OCI-M2 (cell line): ENCODE measurements around the gene RDX.
"Not testable (repeated sequence)": the region's sequence is repeated elsewhere in the genome, so short reads cannot be mapped to it uniquely, and the experiment has no call there.

Experiments
- DNase-seq: peaks from one replicate; lab custom pipeline; 2025; ENCODE audit not compliant: unreplicated experiment; lab: John Stamatoyannopoulos, UW

RDX gene

DNA sequence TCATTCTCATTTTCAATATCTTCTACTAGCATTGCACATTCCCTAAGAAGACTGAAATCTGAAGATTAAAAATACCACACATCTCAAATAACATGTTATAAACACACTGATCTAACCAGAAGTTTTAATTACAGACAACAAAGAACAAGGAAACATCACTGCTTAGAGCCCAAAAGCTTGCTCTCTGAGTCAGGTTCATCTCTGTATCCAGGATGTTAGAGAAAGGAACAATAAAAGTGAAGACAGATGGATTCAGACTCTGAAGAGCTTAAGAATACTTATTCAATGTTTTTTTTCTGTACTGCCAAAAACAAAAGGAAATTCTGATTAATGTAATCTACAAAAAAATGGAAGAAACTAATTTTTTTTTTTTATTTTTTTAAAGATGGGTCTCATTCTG, 16.5 kb downstream of the RDX start:
- no peak for DNase-seq

DNA sequence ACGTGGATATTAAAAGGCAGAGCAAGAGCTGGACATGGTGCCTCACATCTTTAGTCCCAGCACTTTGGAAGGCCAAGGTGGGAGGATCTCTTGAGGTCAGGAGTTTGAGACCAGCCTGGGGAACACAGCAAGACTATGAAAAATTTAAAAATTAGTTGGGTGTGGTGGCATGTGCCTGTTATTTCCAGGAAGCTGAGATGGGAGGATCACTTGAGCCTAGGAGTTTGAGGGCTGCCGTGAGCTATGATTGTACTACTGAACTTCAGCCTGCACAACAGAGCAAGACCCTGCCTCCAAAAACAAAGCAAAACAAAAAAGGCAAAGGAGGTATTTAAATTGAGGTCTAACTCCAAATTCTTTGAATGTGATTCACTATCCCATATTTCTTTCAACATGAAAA, 23.5 kb downstream of the RDX start:
- DNase-seq, result no peak

DNA sequence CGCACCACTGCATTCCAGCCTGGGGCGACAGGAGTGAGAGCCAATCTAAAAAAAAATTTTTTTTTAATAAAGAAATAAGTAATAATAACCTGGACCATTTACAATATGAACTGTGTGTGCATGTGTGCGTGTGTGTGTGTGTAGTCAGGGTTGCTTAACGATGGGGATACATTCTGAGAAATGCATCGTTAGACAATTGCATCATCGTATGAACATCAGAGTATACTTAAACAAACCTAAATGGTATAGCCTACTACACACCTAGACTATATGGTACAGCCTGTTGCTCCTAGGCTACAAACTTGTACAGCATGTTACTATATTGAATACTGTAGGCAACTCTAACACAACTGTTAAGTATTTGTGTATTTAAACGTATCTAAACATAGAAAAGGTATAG, 26.4 kb downstream of the RDX start:
- no peak for DNase-seq

DNA sequence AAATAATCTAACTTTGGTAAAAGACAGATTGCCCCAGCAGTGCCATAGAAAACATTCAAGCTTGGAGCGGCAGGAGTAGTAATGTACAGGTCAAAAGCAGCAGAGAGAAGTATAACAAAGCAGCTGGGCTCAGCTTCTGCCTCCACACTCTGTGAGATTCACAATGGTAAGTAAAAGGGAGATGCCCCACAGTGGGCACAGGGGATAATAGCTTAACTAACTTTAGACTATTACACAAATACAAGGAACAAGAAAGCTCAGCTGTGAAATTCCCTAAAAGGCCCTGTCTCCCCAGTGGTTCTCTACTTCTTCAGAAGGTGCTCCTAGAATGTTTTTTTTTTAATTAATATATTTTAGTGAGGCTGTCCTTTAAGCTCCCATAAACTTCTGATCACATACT, 28.0 kb downstream of the RDX start:
- no peak for DNase-seq

DNA sequence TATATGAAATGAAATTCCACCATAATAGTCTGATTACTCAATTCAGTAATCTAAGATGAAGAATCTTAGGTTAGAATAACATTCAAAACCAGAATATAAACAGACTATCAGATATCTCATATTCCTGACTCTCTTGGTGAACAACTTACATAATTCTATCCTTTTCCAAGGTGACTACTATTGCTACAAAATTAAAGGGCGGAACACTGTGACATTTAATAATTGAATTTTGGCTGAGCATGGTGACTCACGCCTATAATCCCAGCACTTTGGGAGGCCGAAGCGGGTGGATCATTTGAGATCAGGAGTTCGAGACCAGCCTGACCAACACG, 34.4 kb downstream of the RDX start:
- DNase-seq, result no peak

DNA sequence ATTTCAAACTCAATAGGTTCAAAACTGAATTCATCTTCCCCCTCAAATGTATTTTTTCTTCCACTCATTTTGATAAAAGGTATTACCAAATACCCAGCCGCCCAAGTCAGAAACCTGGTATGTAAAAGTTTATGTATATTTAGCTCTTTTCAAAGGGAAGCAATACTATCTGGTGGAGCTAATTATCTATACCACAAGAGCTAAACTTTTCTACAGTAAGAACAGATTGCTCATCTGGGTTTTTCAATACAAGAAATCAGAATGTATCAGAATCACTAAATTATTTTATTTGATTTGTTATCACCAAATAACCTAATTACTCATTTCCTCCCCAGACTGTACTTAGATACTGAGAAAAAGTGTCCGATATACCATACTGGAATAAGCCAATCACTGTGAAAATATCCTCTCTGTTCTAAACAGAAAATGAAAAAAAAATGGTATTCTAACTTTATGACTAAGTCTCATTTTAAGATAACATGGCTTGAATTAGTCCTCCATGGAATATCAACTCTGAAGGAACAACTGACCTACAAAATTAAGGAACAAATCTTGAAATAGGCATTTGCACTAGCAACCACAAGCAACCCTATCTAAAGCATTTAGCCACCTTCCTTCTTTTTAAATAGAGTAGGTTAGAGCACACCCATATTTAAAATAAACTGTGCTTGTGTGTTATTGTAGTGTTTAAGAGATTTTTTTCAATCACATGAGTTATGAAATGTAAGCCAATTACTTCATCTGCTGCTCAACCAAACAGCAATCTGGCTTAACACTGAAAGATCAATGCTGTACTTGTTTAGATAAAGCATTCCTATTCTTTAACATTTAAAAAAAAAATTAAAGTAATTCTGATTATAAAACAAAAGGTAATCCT, 35.0 kb downstream of the RDX start:
- no peak for DNase-seq

DNA sequence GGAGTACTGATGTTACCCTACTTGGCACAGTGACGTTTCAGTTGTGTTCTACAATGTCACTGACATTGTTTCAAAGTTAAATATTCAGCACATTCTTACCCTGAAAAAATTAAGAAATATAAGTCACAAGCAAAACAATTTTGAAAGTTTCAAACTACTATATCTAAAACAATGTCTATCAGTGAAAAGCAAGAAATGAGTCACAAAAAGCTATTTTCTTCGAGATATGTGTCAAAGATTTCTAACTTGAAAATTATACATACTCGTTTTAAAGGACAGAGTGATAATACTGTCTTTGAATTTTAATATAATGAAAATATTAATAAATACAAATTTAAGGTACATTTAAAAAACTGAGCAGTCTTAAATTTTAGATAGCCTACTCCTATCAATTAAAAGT, 42.9 kb downstream of the RDX start:
- no peak for DNase-seq

DNA sequence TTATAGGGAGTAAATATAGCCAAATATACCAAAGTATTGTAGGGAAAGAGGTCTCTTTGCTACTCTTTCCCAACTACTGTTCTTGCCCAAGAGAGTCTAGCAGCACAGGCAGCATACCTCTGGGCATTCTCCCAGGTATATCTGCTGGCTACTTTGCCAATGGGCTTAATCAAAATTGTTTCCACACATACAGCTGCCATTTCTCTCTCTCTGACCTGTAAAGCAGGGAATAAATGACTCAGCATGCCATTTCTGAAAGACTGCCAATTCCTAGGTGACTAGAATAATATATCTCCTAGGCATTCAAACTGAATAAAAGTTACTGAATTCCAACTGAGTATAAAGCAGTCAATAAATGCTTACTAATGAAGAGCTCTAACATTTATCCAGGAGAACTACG, 44.6 kb downstream of the RDX start:
- no peak for DNase-seq

DNA sequence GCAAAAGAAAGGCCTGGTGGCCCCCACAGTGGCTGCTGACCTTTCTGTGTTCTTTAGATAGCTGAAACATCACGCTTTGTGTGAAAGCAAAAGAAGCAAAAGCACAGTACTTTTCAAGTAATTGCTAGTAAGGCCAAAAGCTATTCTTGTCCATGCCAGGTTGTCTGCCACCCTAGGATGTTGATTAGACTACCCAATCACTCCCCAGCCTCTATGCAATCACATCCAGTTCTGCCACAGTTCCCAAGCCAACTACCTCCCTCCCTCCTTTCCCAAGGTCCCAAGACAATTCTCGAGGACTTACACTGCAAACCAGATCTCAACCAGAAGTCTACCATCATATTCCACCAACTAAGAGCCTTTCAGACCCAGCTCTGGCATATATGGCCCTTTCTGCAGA, 46.2 kb downstream of the RDX start:
- no peak for DNase-seq

DNA sequence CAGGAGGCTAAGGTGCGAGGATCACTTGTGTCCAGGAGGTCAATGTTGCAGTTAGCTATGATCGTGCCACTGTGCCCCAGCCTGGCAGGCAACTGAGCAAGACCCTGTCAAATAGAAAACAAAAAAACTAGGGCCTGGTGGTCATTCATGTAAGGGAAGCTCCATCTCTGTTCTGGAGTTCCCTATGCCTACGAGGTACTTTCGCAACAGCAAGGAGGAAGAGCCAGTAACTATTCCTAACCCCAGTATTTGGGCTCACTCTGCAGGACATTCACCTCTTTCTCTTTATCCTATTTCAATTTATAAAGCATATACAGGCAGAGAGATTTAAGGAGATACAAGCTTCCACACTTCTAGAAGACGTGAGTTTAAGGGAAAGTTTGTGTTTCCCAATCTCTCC, 46.6 kb downstream of the RDX start:
- DNase-seq, result no peak

DNA sequence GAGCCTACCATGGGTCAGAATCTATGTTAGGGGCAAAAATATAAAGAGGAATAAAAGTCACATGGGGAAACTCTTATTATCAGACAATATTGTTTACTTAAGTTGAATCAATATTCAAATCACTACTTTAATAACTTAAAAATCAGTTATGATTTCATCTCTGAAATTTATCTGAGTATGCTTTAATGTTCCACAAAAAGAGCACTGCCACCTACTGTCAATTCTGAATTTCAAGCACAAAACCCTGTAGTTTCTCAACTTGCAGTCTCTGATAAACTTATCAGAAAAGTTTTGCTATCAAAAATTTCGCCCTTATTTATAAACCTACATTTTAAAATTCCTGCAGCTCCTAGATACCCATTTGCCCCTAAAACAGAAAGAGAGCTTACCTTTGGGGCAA, 47.3 kb downstream of the RDX start:
- DNase-seq, result no peak

DNA sequence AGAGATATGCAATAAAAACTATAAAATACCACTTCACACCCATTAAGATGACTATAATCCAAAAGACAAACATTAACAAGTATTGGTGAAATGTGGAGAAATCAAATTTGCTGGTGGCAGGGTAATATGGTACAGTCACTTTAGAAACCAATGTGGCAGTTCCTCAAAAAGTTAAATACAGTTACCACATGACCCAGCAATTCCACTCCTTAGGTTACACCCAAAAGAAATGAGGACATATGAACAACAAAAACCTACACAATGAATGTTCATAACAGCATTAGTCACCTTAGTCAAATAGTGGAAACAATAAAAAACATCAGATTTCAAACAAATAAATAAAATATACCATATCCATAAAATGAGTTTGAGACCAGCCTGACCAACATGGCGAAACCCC, 52.6 kb downstream of the RDX start:
- DNase-seq, result no peak

DNA sequence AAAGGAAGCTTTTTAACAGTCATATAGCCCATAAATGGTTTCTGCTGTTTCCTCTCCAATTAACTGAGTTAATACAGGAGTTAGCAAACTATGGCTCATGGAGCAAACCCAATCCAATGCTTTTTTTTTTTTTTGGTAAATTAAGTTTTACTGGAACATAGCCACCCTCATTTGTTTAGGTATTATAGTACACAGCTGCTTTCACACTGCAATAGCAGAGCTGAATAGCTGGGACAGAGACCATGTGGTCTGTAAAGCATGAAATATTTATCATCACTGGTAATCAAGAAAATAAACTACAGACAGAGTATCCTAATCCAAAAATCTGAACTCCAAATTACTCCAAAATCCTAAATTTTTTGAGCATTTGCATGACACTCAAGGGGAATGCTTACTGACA, 53.7 kb downstream of the RDX start:
- no peak for DNase-seq

DNA sequence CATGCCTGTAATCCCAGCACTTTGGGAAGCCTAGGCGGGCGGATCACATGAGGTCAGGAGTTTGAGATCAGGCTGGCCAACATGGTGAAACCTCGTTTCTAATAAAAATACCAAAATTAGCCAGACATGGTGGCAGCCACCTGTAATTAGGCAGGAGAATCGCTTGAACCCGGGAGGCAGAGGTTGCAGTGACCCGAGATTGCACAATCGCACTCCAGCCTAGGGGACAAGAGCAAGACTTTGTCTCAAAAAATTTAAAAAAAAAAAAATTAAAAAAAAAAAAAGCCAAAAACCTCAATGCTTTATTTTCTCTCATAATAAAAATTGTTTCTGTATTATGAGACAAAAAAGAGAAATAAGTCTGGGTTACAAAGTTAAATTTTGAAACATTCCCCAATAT, 54.2 kb downstream of the RDX start:
- no peak for DNase-seq

DNA sequence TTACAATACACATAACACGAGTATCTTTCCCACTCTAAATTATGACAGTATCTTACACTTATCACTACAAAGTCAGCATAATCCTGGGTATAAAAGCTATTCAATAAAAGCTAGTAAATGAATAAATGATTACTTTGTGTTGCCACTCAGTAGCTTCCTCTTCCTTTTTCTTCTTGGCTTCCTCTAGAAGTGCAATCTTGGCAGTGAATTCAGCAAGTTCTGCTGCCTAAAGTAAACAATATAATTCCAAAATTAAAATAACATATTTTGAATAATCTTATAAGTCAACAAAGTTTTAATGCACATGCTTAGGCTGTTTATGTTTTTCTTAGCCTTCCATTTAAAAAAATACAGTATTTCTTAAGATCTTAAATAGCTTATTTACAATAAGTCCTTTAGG, 60.4 kb downstream of the RDX start:
- DNase-seq, result no peak

DNA sequence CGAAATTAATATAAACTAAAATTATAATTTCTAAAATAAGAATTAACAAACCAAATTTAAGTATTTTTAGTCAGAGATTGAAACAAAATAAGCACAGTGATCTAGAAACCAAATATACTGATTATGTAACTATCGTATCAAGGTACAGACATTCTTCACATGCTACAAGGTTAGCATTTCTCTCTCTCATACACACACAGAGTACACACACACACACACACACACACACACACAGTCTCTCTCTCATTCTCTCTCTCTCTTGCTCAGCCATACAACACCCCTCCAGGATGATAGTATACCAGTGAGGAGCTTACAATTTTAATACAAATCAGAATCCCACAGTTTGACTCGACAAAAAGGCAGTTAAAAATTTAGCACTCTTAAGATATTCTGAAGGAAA, 66.0 kb downstream of the RDX start:
- DNase-seq, result no peak

DNA sequence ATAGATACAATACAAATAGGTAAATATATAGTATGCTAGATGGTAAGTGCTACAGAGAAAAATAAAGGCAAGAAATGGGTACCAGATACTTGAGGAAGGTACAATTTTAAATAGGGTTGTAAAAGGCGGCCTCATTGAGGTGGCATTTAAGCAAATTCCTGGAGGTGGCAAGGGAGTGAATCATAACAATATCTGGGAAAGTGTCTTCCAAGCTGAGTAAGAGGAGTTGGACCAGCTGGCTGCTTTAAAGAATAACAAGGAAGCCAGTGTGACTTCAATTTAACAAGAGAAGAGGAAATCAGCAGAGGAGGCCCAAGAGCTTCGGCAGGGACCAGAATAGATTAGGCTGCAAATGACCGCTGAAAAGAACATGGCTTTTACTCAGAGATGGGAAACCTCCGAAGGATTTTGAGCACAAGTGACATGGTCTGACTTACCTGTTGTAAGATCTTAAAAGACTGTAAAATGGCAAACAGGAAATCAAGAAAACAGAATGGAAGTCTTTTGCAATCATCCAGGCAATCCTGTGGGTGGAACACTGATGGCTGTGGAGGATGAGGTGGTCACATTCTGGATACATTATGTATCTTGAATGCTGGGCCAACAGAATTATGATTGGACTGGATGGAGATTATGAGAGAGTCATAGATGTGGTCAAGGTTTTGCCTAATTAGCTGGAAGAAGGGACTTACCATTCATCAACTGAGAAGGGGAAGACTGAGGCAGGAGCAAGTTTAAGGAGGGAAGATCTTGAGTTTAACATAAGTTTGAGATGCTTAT, 77.2 kb downstream of the RDX start:
- DNase-seq, result no peak

DNA sequence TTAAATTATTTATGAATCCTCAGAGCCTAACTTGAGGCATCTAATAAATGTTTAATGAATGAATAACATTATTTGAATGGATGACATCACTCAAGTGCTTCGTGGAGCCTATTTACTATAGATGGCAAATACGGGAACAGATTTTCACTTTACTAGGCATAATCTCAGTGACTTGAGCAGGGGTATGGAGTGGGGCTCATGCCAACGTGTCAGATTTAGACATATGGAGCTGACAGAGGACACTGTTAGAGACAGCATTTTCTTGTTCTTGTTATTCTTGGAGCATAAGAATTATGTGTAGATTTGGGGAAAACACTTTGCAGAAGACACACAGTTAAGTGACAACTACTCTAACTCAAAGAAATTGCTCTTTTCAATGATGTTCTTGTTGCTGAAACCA, 78.5 kb downstream of the RDX start:
- no peak for DNase-seq

DNA sequence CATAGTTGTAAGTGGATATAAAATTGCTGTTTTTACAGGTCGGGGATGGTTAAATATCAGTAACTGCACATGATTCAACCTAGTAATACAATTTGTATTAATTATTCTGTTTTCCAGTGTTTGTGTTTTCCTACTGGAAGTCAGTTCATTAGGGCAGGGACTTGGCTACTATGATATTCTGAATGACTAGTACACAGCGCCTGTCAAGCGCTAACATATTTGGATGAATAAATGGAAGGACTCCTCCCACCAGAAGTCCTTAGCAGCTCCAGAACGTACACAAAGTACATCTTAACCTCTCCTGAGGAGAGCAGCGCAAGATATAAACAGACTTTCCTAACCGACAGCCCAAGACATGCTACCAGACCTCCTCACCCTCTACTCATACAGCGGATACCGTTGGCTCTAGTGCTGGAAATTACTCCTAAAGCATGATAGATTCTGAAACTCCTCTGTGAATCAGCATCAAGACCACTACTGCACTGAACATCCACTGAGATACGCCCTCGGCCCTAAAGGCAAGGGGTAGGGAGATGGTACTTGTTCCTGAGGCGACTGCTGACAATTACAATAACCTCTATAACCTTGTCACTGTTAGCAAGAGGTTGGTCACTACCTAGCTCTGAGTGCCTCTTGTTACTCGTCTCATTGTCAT, 79.1 kb downstream of the RDX start:
- DNase-seq, result no peak

DNA sequence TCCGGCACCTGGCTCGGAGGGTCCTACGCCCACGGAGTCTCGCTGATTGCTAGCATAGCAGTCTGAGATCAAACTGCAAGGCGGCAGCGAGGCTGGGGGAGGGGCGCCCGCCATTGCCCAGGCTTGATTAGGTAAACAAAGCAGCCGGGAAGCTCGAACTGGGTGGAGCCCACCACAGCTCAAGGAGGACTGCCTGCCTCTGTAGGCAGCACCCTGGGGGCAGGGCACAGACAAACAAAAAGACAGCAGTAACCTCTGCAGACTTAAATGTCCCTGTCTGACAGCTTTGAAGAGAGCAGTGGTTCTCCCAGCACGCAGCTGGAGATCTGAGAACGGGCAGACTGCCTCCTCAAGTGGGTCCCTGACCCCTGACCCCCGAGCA, 87.1 kb downstream of the RDX start:
- DNase-seq, result not testable (repeated sequence)

DNA sequence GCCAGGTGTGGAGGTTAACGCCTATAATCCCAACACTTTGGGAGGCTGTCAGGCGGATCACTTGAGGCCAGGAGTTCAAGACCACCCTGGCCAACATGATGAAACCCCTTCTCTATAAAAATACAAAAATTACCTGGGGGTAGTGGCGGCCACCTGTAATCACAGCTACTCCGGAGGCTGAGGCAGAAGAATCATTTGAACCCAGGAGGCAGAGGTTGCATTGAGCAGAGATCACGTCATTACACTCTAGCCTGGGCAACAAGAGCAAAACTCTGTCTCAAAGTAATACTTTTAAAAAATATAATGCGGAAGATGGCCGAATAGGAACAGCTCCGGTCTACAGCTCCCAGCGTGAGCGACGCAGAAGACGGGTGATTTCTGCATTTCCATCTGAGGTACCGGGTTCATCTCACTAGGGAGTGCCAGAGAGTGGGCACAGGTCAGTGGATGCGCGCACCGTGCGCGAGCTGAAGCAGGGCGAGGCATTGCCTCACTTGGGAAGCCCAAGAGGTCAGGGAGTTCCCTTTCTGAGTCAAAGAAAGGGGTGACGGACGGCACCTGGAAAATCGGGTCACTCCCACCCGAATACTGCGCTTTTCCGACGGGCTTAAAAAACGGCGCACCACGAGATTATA, 87.6 kb downstream of the RDX start:
- not testable (repeated sequence) for DNase-seq

DNA sequence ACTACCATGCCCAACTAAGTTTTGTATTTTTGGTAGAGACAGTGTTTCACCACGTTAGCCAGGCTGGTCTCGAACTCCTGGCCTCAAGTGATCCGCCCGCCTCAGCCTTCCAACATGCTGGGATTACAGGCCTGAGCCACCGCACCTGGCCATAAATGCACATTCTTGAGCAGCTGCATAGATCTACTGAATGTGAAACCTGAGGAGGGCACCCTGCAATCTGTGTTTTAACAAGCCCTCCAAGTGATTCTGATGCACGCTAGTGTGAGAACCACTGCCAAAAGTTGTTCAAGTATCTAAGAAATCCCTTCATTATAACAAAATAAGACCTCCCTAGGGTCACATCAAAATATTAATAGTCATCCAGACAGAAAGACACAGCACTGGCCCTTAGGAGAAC, 89.3 kb downstream of the RDX start:
- DNase-seq, result no peak
